Breast epithelium (tissue), 4 donors: ENCODE results near the gene EDEM2. TPM values are rescaled to one million over a fixed set of nuclear protein-coding genes. Genes with fewer than 3 reads are reported as not detected.

Experiments
- DNase-seq, 2 donors: peaks; one replicate each; pipeline ENCODE4 v3.0.0-alpha.2; 2019; ENCODE audit warnings: low spot score in 2 of 2
- H3K27ac ChIP-seq, 2 donors: fragments of 200-600 bp; sonication (generic) in 1 of 2; one replicate each; pipeline ENCODE4 v1.5.1; 2016 to 2019; ENCODE audit warnings: mild to moderate bottlenecking in 1 of 2
- H3K27me3 ChIP-seq, 2 donors: fragments of 200-600 bp; sonication (generic) in 1 of 2; one replicate each; pipeline versions ENCODE4 v1.5.1 to v1.6.0; 2017 to 2019; ENCODE audit warnings: control low read depth in 1 of 2, mild to moderate bottlenecking in 1 of 2
- H3K36me3 ChIP-seq: fragments of 200-600 bp; one replicate; pipeline ENCODE4 v1.5.1; 2019
- H3K4me1 ChIP-seq, 2 donors: fragments of 200-600 bp; sonication (generic); one replicate each; pipeline ENCODE4 v1.5.1; 2016 to 2019; ENCODE audit warnings: control low read depth in 1 of 2
- H3K4me3 ChIP-seq, 3 donors: fragments of 200-600 bp; sonication (generic); 1 replicate in 2 of 3; 2 replicates in 1 of 3; pipeline ENCODE4 v1.5.1; 2016 to 2019; ENCODE audit warnings: mild to moderate bottlenecking in 3 of 3, moderate library complexity in 2 of 3
- H3K9me3 ChIP-seq, 2 donors: fragments of 200-600 bp; sonication (generic) in 1 of 2; one replicate each; pipeline ENCODE4 v1.5.1; 2016 to 2019; ENCODE audit warnings: control low read depth in 1 of 2
- CTCF ChIP-seq, 3 donors: fragments of 450-650 bp; IDR thresholded peaks; one replicate each; pipeline ENCODE4 v1.5.1; 2016 to 2017; ENCODE audit warnings: antibody characterized with exemption in 3 of 3, mild to moderate bottlenecking in 3 of 3, moderate library complexity in 3 of 3
- POLR2A ChIP-seq: fragments of 450-650 bp; IDR thresholded peaks from one replicate; pipeline ENCODE4 v1.6.1; 2016; ENCODE audit warnings: antibody characterized with exemption, mild to moderate bottlenecking, moderate library complexity
- POLR2AphosphoS5 ChIP-seq, 3 donors: sonication (generic); formaldehyde crosslinking; IDR thresholded peaks; one replicate each; pipeline ENCODE4 v1.6.1; 2017; ENCODE audit warnings: antibody characterized with exemption in 3 of 3
- intact Hi-C: fragments of 100-400 bp; cut with DNase I; formaldehyde crosslinking; loops from one replicate; pipeline ENCODE4 v1.15.1; 2023; ENCODE audit warnings: low total_unique reads
- total RNA-seq, 3 donors: library from RNA; depleted of rRNA; stranded (reverse); fragments of >200 nt; gene quantifications; one replicate each; pipeline ENCODE4 v1.1.0, GENCODE V29; 2016

The EDEM2 gene
- total RNA-seq, 3 donors from 2014 or later, result 19.3 to 25.8 (median 22.4) TPM

- intact Hi-C loops, result no loop called here
Observed at GRCh38 chr20:35091816-35092523, 55.2 kb downstream of the EDEM2 start.

GRCh38 chr20:35088231-35089145 lies 58.6 kb downstream of the EDEM2 start:
- H3K4me1 ChIP-seq, result peaks cover 0 to 11% of the 10 kb centered on the region in 2 donors
- H3K27ac ChIP-seq, result peak overlapping the region; percentile 4 to 43
- intact Hi-C loops, result no loop called here

More at GRCh38 chr20:35091816-35092523, 55.2 kb downstream of the EDEM2 start:
- Histone ChIP-seq H3K27me3 (no peaks in the 10 kb centered on the region), H3K27ac (peak overlapping the region; percentile 95 to 97), H3K4me3 (peak overlapping the region; percentile 68 to 82 (median 79)), H3K9me3 (no peaks in the 10 kb centered on the region), H3K4me1 (peaks cover 0 to 11% of the 10 kb centered on the region in 2 donors), H3K36me3 (no peaks in the 10 kb centered on the region)
- DNase-seq, result peak in 1 of 2 donors; percentile 32
- TF ChIP-seq POLR2A, result no peak
- TF ChIP-seq CTCF (IDR thresholded peaks at IDR 0.05), result peak in 1 of 3 donors; percentile 7
- no peak for TF ChIP-seq POLR2AphosphoS5 (IDR thresholded peaks at IDR 0.05)

GRCh38 chr20:35087791-35088190 lies 59.3 kb downstream of the EDEM2 start:
- Histone ChIP-seq H3K4me3 (no peak overlapping the region), H3K36me3 (no peaks in the 10 kb centered on the region), H3K9me3 (no peaks in the 10 kb centered on the region), H3K27me3 (no peaks in the 10 kb centered on the region), H3K4me1 (peaks cover 0 to 11% of the 10 kb centered on the region in 2 donors), H3K27ac (peak overlapping the region; percentile 4 to 43)
- TF ChIP-seq POLR2AphosphoS5 (IDR thresholded peaks at IDR 0.05), result no peak
- TF ChIP-seq CTCF (IDR thresholded peaks at IDR 0.05), result no peak
- no peak for TF ChIP-seq POLR2A
- no peak for DNase-seq
- intact Hi-C loops, result no loop called here

More at GRCh38 chr20:35088231-35089145, 58.6 kb downstream of the EDEM2 start:
- no peaks in the 10 kb centered on the region for H3K36me3 ChIP-seq
- H3K9me3 ChIP-seq, result no peaks in the 10 kb centered on the region
- no peak for DNase-seq
- H3K27me3 ChIP-seq, result no peaks in the 10 kb centered on the region
- no peak overlapping the region for H3K4me3 ChIP-seq
- TF ChIP-seq POLR2AphosphoS5 (IDR thresholded peaks at IDR 0.05) (no peak), POLR2A (no peak), CTCF (IDR thresholded peaks at IDR 0.05) (no peak)

GRCh38 chr20:35087355-35087754 lies 59.8 kb downstream of the EDEM2 start:
- H3K4me1 ChIP-seq, result peaks cover 0 to 11% of the 10 kb centered on the region in 2 donors
- H3K27me3 ChIP-seq, result no peaks in the 10 kb centered on the region
- H3K4me3 ChIP-seq, result no peak overlapping the region
- no peak overlapping the region for H3K27ac ChIP-seq
- intact Hi-C loops, result no loop called here
- H3K9me3 ChIP-seq, result no peaks in the 10 kb centered on the region
- H3K36me3 ChIP-seq, result no peaks in the 10 kb centered on the region
- TF ChIP-seq CTCF (IDR thresholded peaks at IDR 0.05) (no peak), POLR2AphosphoS5 (IDR thresholded peaks at IDR 0.05) (no peak), POLR2A (no peak)
- no peak for DNase-seq
